ENCODE data around the gene CNTLN. TPM values are rescaled to one million over a fixed set of nuclear protein-coding genes. Genes with fewer than 3 reads are reported as not detected.
"Not testable (repeated sequence)": the region's sequence is repeated elsewhere in the genome, so short reads cannot be mapped to it uniquely, and the experiment has no call there.

CNTLN gene
- total and polyA plus RNA-seq, 2 of the 8 experiments (the other 6 are each of a cell fraction or from before 2014, with no cell fraction given): 4.8 to 10.8 TPM

GRCh38 chr9:17290673-17291072 lies 155.8 kb downstream of the CNTLN start:
- H2BK120ac ChIP-seq (replicated peaks; ENCODE audit: low read depth, low read length); H3K27me3 ChIP-seq (replicated peaks in 1 of 4; ENCODE audit: control insufficient read depth in 3 of 4, extremely low read depth in 1 of 4, insufficient read depth in 3 of 4, low read length in 3 of 4); H3K4me2 ChIP-seq (ENCODE audit: insufficient read depth in 1 of 2, low read depth in 2 of 2, low read length in 2 of 2); H3K56ac ChIP-seq (replicated peaks; ENCODE audit: insufficient read length, low read depth, low read length); H3K79me1 ChIP-seq (ENCODE audit: low read depth, low read length); H2AFZ ChIP-seq (ENCODE audit: low read length); H2AK5ac ChIP-seq (ENCODE audit: low read depth, low read length); H3K9me3 ChIP-seq (ENCODE audit: insufficient read depth in 2 of 2, low read depth in 1 of 2, low read length in 1 of 2); H3K4ac ChIP-seq (replicated peaks; ENCODE audit: insufficient read length, low read depth, low read length); H4K5ac ChIP-seq (ENCODE audit: insufficient read length, low read depth, low read length); H4K91ac ChIP-seq (replicated peaks; ENCODE audit: insufficient read length, low read length); H3K27ac ChIP-seq (ENCODE audit: low read depth, low read length); H3K4me1 ChIP-seq (replicated peaks in 1 of 4; ENCODE audit: control insufficient read depth in 3 of 4, insufficient read depth in 4 of 4, low read length in 3 of 4); H3K23me2 ChIP-seq (ENCODE audit: low read depth, low read length); H3K18ac ChIP-seq (ENCODE audit: extremely low read depth, low read length); H2BK20ac ChIP-seq (ENCODE audit: low read length); H4K8ac ChIP-seq (ENCODE audit: extremely low read depth, insufficient read depth, low read length); H3K79me2 ChIP-seq (ENCODE audit: control insufficient read depth in 1 of 2, insufficient read depth in 2 of 2, low read length in 2 of 2); H3K36me3 ChIP-seq (ENCODE audit: control insufficient read depth in 2 of 4, insufficient read depth in 4 of 4, low read length in 3 of 4); H3K9ac ChIP-seq (replicated peaks in 1 of 4; ENCODE audit: extremely low read depth in 1 of 4, low read depth in 3 of 4, low read length in 3 of 4); CTCF ChIA-PET (ENCODE audit: partially characterized antibody); H4K20me1 ChIP-seq (replicated peaks in 1 of 2; ENCODE audit: control insufficient read depth in 1 of 2, insufficient read depth in 2 of 2, low read length in 2 of 2); H2BK15ac ChIP-seq (ENCODE audit: low read length); FAIRE-seq; POLR2A ChIA-PET (ENCODE audit: partially characterized antibody); H2BK12ac ChIP-seq (ENCODE audit: low read depth, low read length); H3K23ac ChIP-seq (ENCODE audit: insufficient read length); H3K14ac ChIP-seq (ENCODE audit: insufficient read length); H2BK5ac ChIP-seq (ENCODE audit: low read depth, low read length): not testable (repeated sequence)
- peak in 1 of 2 experiments; percentile 51 for DNase-seq (ENCODE audit: low read depth in 1 of 2, low spot score in 2 of 2)
- peak overlapping the region in 1 of 4 experiments; percentile 12; a peak in 1 of 8 replicates for H3K4me3 ChIP-seq (ENCODE audit: extremely low read depth in 1 of 4, insufficient read depth in 2 of 4, low read depth in 3 of 4, low read length in 4 of 4)
- WGBS, 2 experiments (ENCODE audit: extremely low coverage in 1 of 2, insufficient coverage in 1 of 2, insufficient read length in 1 of 2, insufficient replicate concordance in 2 of 2, low coverage in 1 of 2, low lambda C conversion rate in 2 of 2, missing lambda C conversion rate in 1 of 2): 73% methylated on average over 5 of the region's 22 CpGs; no CpG with 5 or more reads in 1 of the 2 experiments
